ENCODE results near the gene ADCY3.

The ADCY3 gene

DNA sequence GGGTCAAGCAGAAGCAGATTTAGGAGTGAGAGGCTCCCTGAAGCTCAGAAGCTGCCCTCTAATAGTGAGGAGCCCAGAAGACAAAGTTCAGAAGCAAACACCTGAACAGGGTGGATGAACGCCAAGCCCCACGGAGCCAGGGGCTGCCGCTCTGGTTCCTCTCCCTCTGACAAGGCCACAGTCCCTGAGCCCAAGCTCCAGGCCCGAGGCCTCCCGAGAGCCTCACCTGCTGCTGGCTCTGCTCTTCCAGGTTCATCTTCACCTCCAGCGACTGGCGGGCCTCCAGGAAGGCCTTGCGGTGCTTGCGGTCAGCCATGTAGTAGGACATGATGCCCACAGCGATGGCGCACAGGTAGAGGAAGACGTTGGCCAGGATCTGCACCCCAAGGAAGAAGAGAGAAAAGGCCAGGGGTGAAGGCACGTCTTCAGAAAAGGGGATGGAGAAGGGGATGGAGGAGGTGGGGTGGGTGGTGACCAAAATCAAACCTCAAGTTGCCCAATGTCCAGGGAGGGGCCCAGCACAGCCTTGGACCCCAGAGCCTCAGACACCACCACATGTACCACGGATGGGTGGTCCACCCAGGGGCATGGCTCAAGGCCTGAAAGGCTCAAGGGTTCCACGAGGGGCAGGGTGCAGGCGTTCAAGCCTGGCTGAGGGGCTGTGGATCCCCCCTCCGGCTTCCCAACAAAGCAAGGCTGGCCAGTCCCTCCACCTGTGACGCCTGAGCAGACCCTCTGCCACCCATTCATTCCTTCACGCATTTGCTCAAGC is 47.5 kb downstream of the ADCY3 start:
- no peak for DNase-seq

DNA sequence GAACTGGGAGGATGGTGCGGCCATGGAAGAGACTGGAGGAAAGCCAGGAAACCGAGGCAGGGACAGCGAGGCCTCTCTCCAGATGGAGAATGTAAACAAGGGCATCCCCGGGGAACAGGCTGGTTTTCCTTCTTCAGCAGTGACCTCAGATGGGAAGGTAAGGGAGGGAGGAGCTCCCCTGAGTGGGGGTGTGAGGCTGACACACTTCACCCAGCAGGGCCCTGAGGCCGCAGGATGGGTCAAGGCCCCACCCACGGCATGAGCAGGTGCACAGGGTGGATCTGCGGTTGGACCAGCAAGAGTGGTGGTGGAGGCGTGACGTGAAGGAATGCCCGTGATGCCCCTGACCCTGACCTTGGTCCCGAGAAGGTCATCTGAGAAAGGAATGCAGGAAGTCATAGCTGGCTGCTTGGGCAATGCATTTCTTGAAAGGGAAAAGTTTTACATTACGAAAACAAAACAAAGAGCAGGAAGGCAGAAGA is 48.1 kb downstream of the ADCY3 start:
- DNase-seq: no peak

DNA sequence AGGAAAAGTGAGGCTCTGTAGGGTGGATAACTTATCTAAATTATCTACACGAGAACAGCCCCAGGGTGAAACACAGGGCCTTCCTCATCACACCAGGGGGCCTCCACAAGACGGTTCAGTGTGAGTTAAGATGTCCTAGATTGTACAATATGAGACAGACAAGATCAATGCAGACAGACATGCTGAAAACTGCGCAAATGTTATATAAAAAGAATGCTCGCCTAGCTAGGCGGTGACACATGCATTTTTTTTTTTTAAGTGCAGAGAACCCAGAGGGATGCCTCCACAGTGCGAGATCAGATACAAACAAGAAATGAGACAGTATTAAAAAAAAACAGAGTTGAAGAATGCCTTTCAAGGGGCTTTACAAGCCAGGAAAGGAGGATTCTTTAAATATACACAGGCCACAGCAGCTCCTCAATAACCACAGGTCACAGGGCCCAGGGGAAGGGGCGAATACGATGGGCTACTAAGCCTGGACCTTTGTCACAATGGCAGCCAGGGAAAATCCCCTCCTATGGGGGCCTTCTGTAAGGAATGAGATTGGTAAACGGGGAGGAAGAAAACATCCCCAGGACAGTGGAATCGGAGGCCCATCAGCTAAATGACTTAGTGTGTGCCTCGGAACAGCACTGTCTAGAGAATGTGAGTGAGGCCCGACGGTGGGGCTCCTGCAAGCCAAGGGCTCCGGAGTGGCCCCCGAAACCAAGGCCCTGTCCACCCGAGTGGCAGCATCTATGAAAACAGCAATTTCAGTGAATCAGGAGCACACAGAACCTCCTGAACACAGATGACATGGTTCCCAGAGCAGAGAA is 48.9 kb downstream of the ADCY3 start:
- DNase-seq: no peak

DNA sequence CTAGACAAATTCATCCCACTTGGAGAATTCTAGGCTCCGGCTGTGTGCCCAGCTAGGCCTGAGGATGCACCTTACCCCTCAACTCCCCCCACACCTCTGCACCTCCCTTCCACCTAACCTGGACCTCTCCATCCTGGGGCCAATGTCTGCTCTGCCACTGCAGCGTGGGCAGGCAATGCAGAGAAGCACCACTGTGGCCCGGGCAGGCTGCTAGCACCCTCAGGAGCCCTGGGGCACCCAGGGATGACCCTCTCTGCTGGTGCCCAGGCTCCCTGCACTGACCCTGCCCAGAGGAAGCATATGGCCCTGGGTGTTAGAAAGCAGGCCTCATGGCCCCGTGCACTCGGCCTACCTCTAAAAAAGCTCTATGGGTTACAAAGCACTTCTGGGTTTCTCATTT is 49.6 kb downstream of the ADCY3 start:
- no peak for DNase-seq

DNA sequence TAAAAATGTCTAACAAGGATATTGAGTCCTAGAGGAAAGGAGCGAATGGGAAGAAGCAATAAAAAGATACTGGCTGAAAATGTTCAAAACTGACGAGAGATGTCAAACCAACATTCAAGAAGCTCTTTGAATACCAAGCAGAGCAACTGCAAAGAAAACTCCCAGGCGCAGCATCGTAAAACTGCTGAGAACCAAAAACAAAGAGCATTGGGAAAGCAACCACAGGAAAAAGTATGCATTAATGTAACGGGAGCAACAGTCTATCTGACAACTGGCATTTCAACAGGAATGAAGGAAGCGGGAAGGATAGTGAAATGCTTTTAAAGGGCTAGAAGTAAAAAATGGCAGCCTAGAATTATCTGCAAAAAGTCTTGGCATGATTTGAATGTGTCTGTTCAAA is 53.1 kb downstream of the ADCY3 start:
- DNase-seq: no peak

DNA sequence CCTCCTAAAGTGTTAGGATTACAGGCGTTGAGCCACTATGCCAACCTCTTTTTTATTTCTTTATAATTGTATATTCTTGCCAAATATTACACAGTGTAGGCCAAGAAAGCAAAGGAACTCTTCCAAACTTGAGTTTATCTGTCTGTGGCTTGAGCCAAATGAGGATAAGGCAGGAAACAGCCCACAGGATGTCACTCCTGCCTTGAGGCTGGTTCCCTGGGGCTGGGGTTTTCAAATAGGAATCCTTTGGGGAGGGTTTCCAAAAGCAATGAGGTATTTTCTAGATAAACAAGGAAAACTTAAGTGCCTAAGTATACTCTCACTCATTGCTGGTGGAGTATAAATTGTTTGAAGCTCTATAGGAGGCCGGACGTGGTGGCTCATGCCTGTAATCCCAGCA is 56.4 kb downstream of the ADCY3 start:
- no peak for DNase-seq

DNA sequence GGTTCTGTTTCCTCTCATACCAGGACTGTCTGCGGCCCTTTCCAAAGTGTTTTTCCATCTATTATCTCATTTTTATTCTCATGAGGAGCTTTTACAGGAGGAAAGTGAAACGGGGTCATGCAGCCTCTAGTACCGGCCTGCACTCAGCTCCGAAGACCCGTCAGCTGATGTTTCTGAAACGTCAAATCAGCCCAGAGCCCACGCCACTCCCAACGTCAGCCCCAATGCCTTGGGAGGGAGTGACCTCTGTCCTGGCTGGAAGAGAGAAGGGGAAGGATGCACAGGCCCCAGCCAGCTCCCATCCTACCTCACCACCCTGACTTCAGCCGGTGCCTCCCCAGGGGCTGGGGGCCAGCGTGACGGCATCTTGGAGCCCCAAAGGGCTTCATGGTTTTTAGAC is 58.5 kb downstream of the ADCY3 start:
- DNase-seq: no peak

DNA sequence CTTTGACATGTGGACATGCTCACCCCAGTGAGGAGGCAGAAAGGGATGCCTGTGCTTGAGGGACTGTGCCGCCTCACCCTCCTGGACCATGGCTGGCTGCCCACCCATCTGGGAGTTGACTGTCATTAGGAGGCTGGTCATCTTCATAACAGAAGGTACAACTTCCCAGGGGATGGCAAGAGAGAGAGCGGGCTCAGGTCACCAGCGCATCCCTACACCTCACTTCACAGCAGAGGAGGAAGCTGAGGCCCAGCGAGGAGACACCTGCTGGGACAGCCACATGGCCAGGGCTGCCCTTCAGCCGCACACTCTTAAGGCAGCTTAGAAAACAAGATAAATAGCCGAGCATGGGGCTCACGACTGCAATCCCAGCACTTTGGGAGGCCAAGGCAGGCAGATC is 59.4 kb downstream of the ADCY3 start:
- no peak for DNase-seq

DNA sequence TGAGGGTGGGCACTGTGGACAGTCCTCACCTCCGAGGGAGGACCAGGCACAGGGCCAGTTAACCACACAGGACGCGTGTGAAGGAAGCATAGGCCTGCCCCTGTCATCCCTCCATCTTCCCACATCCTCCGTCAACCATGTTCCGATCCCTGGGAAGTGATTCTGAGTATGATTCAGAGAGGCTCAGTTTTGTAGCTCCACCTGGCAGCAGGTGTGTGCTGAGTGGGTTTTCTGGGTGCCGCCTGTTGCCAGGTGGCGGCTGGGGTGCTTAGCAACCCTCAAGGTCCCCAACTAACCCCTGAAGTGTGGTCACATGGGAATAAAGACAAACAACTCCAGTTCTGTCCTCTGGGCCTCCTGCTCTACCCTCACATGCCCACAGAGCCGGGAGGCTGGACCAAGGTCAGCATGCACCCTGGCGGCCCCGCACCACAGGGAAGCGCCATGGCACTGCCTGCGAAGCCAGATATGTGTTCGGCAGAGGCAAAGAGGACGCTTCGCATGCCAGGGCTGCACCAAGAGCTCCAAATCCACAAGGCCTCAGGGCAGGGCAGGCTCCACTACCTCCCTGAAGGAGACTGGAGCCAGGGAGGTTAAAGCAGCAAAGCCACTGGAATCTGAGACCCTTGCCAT is 60.0 kb downstream of the ADCY3 start:
- no peak for DNase-seq

DNA sequence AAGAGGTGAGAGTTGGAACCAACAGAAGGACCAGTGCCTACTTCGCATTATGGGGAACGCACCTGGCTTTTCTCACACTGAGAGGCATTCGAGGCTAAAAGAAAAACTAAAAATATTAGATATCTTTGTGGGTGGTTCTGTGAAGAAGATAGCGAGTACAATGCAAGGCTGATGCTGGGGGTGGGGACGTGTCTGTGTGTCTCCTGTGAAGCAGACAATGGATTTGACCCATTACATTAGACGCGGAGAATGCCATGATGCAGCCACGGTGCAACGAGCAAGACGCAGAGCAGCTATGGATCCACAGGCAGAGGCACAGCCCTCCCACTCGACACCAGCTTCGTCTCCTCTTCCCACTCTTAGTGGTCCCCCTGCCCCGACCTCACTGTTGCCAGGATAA is 61.0 kb downstream of the ADCY3 start:
- no peak for DNase-seq

DNA sequence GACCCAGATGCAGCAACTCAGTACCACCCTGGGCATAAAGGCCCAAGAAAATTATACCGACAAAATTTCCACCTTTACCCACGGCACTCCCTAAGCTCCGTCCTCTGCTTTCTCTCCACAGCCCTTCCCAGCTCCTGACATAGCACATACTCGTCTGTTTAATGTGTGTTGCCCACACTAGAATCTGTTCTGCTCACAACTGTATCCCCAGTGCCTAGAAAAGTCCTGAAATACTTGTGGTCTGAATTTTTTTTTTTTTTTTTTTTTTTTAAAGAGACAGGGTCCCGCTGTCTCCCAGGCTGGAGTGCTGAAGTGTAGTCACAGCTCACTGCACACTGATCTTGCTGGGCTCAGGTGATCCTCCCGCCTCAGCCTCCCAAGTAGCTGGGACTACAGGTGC is 62.3 kb downstream of the ADCY3 start:
- no peak for DNase-seq

DNA sequence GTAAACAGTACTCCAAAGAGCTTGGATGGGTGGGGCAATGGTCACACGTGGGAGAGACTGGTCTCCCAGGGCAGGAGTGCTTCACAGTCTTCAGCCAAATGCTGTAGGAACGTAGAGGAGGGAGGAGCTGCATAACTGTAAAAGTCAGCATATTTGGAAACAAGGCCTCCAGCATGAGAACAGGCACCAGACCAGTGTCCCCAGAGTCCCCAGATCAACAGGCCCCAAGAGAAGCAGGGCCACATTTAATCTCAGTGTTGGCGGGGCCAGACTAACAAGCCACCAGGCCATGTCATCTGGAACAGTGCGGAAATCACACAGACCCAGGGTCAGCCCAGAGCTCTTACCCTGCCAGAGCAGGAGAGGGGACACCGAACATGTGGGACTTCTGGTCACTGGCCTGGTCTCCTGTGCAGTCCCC is 63.2 kb downstream of the ADCY3 start:
- no peak for DNase-seq

DNA sequence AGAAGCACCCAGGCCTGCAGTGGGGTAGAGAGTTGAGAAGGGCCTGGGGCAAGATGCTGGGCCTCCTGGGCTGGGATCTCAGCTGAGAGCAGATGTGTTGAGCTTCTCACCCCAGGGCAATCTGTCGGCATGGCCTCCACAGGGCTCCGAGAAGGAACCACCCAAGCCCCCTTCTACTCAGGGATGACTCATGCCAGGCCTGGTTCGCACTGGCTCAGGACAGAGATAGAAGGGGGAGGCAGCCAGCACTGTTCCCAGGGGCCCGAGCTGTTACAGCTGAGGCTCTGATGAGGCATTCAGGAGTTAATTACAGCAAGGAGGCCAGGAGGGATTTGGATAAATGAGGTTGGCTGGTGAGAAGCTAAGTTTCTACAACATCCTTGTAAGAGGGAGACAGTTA is 64.3 kb downstream of the ADCY3 start:
- DNase-seq: no peak

DNA sequence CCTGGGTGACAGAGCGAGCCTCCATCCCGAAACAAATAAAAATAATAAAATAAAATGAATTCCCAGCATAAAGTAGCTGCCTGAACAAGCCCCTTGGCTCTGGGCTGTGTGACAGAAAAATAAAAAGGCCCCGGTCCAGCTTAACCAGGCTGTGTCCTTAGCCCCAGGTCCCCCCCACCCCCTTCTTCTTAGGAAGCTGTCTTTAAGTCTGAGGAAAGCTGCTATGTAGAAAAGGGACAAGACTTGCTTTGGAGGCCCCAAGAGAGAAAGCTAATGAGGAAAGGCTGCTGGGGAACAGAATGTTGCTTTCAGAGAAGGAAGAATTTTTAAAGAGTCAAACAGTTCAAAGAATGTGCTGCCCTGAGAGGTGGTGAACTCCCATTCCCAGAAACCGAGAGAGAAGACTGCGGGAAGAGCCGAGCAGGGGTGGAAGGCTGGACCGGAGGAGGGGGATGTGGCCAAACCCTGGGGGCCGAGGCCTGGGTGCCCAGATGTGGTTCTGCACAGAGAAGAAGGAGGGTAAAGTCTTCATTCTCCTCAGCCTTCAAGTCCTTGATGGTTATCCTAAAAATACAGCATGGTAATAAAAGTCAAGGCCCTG is 64.9 kb downstream of the ADCY3 start:
- no peak for DNase-seq

DNA sequence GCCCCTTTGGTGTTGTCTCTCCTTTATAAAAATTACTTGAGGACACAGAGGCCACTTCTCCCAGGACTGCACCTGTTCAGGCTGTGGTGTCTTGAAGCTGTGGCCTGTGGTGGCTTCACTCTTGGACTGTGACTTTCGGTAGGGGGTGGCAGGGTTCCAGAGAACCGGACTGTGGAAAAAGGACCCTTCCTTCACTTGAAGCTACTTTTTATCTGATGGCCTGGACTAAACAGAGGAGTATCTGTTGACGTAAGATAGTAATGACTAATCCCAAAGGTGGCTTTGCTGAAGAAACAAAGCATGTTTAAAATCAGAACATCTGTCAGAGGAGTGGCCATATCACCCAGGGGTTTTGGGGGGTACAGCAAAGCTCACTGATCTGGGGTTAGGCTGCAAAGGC is 66.0 kb downstream of the ADCY3 start:
- DNase-seq: no peak

DNA sequence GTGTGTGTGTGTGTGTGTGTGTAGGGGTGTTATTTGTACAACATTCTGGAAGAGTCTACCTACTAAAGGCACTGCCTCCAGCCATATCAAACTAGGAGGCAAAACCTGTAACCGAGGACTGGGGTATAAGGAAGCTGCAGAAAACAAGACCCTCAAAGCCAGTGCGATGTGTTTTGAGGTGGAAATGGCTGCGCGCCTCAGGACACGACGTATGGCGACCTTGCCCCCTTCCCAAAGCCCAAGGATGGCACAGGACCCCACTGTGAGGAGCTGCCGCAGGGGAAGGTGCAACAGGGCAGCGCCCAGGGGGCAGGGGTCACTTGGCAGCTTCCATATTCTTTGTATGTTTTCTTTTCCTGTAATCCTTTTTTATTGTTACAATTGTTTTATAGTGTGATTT is 67.0 kb downstream of the ADCY3 start:
- no peak for DNase-seq

DNA sequence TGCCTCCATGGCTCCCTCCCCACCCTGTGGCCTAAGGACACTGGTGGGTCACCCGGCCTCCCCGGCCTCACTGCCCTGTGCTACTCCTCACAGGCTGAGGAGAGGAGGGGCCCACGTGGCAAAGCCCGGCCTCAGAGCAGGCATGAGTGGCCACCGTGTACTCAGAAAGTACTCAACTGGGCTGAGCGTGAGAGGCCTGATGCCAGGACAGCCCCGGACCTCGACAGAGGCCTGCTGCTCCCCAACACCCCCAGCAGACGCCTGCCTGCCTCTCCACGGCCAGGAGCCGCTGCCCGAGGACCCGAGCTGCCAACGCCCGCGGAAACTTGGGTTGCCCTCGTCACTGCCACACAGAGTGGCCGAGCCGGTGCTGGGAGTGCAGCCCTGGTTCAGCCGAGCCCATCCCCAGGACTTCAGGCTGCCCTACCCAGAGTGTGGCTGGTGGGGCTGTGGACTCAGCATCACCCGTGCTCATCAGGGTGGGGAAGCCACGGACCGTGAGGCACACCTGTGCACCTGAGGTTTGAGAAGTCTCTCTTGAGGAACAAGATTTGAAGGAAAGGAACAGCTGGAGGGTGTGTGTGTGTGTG is 67.5 kb downstream of the ADCY3 start:
- no peak for DNase-seq

DNA sequence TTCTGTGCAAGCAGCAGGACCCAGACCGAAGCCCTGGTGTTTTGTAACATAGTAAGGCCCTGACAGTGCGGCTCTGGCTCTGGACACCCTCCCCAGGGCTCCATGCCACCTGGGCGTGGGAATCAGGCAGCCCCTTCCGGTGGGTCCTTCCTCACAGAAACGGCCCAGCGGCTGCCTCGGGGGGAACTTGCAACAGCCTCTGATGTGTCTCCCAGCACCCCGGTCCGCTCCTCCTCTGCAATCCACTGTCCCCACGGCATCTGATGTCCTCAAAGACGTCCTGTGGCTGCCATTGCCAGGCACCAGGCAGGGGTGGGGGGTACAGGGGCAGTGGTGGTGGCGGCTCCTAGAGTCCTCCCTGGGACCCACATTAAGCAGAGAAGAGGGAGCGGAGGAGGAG is 68.0 kb downstream of the ADCY3 start:
- DNase-seq: no peak

DNA sequence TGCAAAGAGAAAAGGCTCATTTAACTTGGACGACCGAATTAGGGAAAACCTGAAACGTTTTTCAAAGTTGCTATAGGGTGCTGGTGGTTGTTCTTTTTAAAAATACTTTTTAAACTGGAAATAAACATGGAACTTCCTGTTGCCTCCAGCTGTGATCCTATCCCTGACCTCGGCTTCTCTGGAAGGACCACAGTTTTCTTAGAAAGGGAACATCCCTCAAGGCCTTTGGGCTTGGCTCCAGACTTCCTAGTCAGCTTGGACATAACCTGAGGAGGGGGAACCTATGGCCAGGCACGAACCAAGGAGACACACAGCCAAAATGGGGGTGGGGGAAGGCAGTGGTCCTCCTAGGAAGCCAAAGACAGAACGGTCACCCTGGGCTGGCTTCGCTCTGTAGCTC is 69.1 kb downstream of the ADCY3 start:
- DNase-seq: no peak

DNA sequence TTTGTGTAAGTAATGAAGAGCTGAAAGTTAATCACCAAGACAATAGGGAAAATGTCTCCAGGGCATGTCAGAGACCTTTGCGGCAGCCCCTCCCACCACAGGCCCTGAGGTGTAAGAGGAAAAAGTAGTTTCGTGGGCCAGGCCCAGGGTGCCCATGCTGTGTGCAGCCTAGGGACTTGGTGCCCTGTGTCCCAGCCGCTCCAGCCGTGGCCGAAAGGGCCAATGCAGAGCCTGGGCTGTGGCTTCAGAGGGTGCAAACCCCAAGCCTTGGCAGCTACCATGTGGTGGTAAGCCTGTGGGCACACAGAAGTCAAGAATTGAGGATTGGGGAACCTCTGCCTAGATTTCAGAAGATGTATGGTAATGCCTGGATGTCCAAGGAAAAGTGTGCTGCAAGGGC is 74.3 kb downstream of the ADCY3 start:
- no peak for DNase-seq

DNA sequence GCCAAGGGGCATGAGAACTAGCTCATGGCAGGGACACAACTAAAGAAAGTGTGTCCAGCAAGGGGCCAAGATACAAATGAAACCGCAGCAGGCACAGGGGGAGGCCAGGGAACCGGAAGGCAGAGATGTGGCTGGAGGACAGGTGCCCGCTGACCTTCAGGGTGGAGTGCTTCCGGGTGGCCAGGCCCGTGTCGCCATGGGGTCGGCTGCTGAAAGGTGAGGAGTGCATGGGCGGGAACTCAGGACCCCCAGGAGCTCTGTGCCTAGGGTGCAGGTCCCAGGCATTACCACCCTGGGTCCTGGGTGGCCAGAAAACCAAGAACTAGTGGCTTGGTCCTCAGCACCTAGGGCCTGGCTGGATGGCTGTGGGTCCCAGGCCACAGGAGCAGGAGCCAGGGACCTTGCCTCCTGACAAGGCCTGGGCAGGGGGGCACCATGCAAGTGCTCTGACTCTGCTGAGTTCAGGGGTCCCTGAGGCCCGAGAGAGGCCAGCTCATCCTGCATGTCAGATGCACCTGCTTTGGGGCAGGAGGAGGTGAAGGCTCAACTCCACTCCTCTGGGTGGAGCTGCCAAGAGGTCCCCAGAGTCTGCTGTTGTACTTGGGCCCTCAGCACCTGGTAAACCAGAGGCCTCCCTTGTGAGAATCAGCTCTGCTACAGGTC is 75.9 kb downstream of the ADCY3 start:
- DNase-seq: no peak

DNA sequence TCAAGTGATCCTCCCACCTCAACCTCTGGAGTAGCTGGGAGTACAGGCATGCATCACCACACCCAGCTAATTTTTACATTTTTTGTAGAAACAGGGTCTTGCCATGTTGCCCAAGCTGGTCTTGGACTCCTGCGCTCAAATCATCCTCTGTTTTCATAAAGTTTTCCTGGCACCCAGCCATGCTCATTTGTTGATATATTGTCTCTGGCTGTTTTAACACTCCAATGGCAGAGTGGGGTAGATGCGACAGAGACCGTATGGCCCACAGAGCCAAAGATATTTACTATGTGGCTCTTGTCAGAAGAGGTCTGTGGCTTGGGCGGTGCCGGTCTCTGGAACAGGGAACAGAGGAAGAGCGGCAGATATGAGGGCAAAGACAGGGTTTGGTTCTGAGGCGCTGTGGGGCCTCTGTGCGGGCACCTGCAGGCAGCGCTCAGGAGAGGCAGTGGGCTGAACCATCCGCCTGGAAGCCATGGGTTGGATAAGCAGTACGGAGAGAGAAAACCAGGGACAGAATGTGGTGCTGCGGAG is 76.6 kb downstream of the ADCY3 start:
- no peak for DNase-seq

Measured in activated CD4-positive, alpha-beta T cell treated with anti-CD3 and anti-CD28 coated beads for 4 hours (primary cell).